ENCODE results near the gene CD3G.
A peak's percentile ranks its signal among the peaks of the same experiment; 100 is the strongest.
"Not testable (repeated sequence)": the region's sequence is repeated elsewhere in the genome, so short reads cannot be mapped to it uniquely, and the experiment has no call there.

CD3G gene

DNA sequence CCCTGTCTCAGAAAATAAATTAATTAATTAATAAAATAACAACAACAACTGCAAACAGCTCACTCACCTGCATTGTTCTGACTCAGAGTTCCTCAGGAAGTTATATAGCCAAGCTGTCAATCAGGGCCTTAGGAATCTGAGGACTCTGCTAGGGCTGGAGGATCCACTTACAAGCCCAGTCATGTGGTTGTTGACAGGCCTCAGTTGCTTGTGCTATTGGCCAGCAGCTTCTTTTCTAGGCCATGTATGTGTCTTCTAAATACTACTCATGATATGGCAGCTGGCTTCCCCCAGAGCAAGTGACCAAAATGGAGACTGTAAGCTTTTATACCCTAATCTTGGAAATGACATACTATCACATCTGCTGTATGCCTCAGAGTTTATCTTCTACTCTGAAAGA, 36.4 kb downstream of the CD3G start:
- no peak for DNase-seq (ENCODE audit: low spot score)

DNA sequence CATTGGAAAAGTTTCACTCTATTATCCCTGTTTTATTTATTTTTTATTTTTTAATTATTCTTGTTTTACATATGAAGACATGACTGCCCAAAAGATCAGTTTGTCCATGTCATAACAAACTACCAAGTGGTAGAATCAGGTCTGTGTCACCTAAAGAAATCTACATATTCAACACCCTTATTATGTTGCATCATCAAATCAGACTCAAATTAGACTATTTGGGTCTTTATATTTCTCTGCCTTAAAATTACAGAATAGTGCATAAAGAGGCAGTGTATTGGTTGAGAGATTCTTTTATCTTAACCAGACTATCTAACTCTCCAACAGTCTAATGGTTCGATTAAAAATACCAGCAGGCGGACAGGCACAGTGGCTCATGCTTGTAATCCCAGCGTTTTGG, 38.8 kb downstream of the CD3G start:
- DNase-seq (ENCODE audit: low spot score), result no peak

DNA sequence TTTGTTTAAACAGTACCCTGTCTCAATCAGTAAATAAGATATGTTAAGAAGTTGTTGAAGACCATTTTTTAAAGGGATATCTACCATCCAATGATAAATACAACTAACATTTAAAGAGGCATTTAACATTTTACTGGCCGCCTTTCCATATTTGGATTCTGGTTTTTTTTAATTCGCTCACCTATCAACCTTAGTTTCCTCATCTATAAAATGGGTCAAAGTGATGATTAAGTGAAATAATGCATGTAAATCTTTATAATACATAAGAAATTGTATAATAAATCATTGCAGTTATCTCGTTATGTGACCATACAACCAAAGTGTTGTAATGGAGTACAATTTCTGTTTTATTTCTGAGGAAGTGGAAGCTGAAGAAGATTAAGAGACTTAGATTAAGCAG, 39.5 kb downstream of the CD3G start:
- DNase-seq (ENCODE audit: low spot score), result no peak

DNA sequence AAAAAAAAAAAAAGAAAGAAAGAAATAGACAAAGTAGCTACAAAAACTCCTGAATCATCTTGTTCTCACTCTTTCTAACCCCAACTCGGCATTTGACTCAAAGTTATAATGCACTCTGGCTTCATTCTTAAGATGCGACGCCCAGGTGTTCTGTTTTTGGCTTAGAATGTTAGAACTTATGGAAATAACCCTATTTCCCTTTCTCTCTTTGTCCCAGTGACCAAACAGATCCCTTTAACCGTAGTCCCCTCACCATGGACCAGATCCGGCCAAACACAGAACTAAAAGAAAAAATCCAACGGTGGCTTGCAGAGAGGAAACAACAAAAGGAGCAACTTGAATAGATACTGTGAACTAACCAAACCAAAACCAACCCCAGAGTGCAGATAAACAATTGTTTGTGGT, 52.0 kb downstream of the CD3G start:
- DNase-seq (ENCODE audit: low spot score), result peak; percentile 31

DNA sequence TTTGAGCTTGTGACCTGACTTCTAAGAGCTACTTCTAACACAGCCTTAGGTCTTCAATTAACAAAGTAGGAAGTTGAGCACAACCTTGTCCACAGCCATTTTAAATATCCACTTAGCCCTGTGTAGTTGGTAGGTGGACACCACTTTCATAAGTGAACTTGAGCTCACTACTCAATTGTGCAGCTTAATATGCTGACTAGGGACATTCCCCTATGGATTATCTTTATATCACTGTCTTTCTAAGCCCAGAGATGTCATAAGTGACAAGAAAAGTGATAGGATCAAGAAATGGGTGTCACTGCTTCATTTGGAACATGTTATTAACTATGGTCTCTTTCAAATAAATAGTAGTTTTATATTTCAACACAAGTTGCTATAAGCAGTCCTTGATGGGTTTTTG, 53.3 kb downstream of the CD3G start:
- no peak for DNase-seq (ENCODE audit: low spot score)

DNA sequence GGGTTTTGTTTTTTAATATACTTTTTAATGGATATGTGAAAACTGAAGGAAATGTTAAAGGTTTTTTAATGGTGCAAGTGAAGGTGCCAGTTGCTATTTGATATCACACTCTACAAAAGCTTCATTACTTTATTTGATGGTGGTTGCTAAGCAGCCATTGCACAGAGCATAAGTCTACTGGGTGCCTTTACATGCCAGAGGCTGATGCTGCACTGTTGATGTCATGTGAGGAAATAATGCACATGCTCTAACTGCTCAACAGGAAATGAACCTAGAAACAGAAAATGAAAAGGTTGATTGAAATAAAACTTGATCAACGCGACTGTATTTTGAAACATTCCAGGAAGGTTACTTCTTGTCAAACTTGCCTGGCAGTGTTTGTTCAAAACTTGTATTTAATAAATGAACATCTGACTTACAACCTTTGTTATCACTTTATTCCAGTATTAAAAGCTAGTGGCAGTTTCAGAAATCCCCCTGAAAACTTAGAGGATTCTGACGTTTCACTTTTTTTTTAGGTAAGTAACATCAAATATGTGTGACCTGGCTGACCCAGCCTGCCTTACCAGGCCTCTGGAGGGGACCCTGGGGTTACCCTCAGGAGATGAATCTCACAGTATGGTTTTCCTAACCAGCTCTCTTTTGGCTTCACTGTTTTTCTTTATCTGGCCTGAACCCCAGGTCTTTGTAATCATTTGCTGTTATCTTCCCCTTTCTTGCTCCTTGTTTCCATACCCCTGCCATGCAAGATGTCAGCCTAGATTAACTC, 54.8 kb downstream of the CD3G start:
- peak; percentile 84 for DNase-seq (ENCODE audit: low spot score)

DNA sequence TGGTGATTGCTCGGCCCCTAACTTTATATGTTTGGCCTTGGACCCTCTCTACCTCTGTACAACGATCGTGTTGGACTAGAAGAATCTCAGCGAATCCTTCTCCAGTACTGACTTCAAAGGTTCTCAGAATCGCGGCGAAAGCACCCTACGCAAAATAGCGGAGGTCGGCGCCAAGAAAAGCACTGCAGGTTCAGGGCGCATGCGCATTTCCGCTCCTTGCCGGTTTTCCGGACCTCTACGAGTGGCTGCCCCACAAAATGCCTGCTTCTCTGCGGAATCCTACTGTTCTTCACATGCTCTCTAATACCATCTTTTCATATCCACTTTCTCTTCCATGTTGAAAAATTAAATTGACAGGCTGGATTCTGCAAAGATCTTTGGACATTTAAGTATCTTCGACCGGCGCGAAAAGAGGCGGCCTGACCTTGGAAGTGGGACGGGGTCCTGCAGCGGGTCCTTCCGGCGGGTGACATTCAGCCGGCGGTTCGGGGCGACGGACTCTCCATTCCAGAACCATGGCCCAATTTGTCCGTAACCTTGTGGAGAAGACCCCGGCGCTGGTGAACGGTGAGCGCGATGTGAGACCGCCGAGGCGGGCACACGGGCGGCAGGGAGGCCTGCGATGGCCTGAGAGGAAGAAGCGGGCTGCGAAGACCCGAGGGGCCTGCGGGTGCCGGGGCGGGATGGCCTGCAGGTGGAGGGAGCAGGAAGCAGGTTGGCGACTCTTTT, 57.2 kb downstream of the CD3G start, which contains the start of gene ATP5MG:
ATP5MG (plus strand) TSS at position 456 of the 729 bp plus-strand sequence; CDS start at position 516, 60 bp downstream.
- peak; percentile 93 for DNase-seq (ENCODE audit: low spot score)

DNA sequence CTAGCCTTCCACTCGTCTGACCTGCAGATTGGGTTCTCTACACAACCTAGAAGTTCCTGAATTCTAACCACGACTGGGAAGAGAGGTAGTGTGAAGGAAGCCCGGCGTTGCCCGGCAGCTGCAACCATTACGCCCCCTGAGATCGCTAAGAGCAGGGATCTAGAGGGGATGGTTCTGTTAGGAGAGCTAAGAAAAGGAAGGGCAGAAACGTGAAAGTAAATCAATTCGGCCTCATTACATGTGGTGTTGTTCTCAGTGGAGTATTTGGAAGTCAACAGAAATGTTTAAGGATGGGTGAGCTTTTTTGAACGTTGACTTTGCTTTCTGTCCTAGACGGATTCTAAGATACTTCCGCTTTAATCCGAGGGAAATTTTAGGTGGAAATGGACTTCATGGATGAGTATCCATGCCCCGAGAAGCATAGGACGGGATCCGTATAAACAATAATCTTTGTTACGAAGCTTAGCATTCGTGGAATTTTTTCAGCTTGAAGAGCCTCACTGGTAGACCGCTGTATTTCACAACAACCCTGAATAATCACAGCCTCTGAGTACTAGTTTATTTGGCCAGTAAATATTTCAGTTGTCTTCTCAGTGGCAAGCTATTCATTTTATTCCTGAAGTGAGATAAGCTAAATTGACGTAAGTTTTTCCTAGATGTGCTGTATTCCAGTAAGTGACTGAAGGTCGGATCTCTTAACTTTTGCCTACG, 57.9 kb downstream of the CD3G start:
- no peak for DNase-seq (ENCODE audit: low spot score)

DNA sequence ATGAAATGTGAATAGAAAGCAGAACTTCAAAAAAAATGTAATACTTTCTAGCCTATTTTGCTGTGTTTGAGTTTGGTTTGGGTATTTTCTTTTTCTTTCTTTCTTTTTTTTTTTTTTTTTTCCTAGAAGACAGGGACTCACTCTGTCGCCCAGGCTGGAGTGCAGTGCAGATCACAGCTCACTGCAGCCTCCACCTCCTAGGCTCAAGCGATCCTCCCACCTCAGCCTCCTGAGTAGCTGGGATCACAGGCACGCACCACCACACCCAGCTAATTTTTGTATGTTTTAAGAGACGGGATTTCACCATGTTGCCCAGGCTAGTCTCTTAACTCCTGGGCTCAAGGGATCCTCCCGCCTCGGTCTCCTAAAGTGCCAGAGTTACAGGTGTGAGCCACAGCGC, 58.5 kb downstream of the CD3G start:
- not testable (repeated sequence) for DNase-seq (ENCODE audit: low spot score)

All from CD4-positive, alpha-beta T cell treated with Interleukin-2 at 100 ng/mL for 4 hours (primary cell).